ENCODE measurements around the gene PLAC1. TPM values are rescaled to one million over a fixed set of nuclear protein-coding genes. Genes with fewer than 3 reads are reported as not detected.

Gene PLAC1
- total and polyA plus RNA-seq, 3 donors from 2014 or later, result 0.81 to 3.0 (median 1.0) TPM

- Histone ChIP-seq H3K27me3 (no peaks in the 10 kb centered on the region), H3K4me3 (no peak overlapping the region), H3K36me3 (ENCODE audit: low read depth, missing control alignments) (no peaks in the 10 kb centered on the region), H3K27ac (no peak overlapping the region), H3K4me1 (no peaks in the 10 kb centered on the region), H3K9me3 (no peaks in the 10 kb centered on the region)
- 72 to 77% methylated on average over 3 of the region's 3 CpGs for WGBS, 2 donors
- no peak for TF ChIP-seq CTCF (IDR thresholded peaks at IDR 0.05)
- TF ChIP-seq POLR2A (IDR thresholded peaks at IDR 0.05), result no peak
- no peak for DNase-seq
- intact Hi-C loops (cut with DNase I; ENCODE audit: low total_unique reads), result no loop called here
Measured at GRCh38 chrX:134603806-134604700, 54.2 kb downstream of the PLAC1 start.

DNA sequence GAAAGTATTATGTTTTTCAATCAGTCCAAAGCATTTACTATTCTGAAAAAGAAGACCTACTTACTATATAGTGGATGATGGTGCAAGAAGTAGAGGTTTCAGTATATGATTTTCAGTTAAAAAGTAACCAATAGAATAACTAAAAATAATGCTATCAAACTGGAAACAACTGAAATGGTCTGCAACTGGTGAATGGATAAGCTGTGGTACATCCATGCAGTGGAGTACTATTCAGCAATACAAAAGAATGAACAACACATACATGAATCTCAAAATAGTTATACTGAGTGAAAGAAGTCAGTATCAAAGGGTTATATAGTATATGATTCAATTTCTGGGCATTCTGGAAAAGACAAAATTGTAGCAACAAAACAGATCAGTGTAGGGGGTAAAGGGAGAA lies 55.9 kb downstream of the PLAC1 start:
- H3K27ac ChIP-seq, result no peak overlapping the region
- no peak for DNase-seq
- intact Hi-C loops (cut with DNase I; ENCODE audit: low total_unique reads), result no loop called here
- TF ChIP-seq CTCF (IDR thresholded peaks at IDR 0.05), result no peak
- no peak for TF ChIP-seq POLR2A (IDR thresholded peaks at IDR 0.05)
- no peaks in the 10 kb centered on the region for H3K36me3 ChIP-seq (ENCODE audit: low read depth, missing control alignments)
- no peaks in the 10 kb centered on the region for H3K4me1 ChIP-seq
- H3K27me3 ChIP-seq, result no peaks in the 10 kb centered on the region
- H3K4me3 ChIP-seq, result no peak overlapping the region
- H3K9me3 ChIP-seq, result no peaks in the 10 kb centered on the region

DNA sequence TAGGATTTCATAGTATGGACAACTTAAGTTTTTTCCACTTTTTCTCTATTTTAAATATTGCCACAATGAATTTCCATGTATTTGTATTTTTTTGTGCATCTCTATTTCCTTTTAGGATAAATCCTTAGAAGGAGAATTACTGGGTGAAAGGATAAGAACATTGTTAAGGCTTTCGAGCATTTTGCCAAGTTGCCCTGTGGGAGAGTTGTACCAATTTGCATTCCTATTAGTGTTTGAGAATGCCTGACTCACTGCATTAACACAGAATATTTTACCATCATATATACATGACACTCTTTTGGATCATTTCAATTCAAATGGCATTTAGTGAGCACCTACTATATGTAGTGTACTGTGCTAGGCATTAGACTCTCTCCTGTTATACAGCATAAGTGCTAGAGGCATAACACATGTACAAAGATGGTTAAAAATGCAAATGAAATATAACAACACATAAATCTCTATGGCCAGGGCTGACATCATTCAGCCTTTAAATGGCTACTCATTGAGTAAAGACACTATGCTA lies 57.0 kb downstream of the PLAC1 start:
- intact Hi-C loops (cut with DNase I; ENCODE audit: low total_unique reads), result no loop called here
- H3K9me3 ChIP-seq, result no peaks in the 10 kb centered on the region
- no peaks in the 10 kb centered on the region for H3K27me3 ChIP-seq
- no peaks in the 10 kb centered on the region for H3K4me1 ChIP-seq
- no peak overlapping the region for H3K27ac ChIP-seq
- TF ChIP-seq CTCF (IDR thresholded peaks at IDR 0.05) (no peak), POLR2A (IDR thresholded peaks at IDR 0.05) (no peak)
- DNase-seq, result no peak
- no peaks in the 10 kb centered on the region for H3K36me3 ChIP-seq (ENCODE audit: low read depth, missing control alignments)
- no peak overlapping the region for H3K4me3 ChIP-seq
- WGBS, 2 donors, result 58 to 71% methylated on average over 1 of the region's 1 CpG

GRCh38 chrX:134600714-134601113 lies 57.6 kb downstream of the PLAC1 start:
- intact Hi-C loops (cut with DNase I; ENCODE audit: low total_unique reads), result no loop called here
- H3K27ac ChIP-seq, result no peak overlapping the region

More at GRCh38 chrX:134600714-134601113, 57.6 kb downstream of the PLAC1 start:
- no peaks in the 10 kb centered on the region for H3K27me3 ChIP-seq
- WGBS, 2 donors, result 46 to 49% methylated on average over 2 of the region's 2 CpGs
- H3K36me3 ChIP-seq (ENCODE audit: low read depth, missing control alignments), result no peaks in the 10 kb centered on the region
- no peak overlapping the region for H3K4me3 ChIP-seq
- no peaks in the 10 kb centered on the region for H3K9me3 ChIP-seq
- DNase-seq, result no peak
- H3K4me1 ChIP-seq, result no peaks in the 10 kb centered on the region
- no peak for TF ChIP-seq POLR2A (IDR thresholded peaks at IDR 0.05)
- TF ChIP-seq CTCF (IDR thresholded peaks at IDR 0.05), result no peak
